Endothelial cell (in vitro differentiated cells): ENCODE results near the gene LPIN1. TPM values are rescaled to one million over a fixed set of nuclear protein-coding genes. Genes with fewer than 3 reads are reported as not detected.

Source experiments
- DNase-seq: peaks from one replicate; pipeline ENCODE4 v3.0.0; 2021; ENCODE audit warnings: low spot score
- H3K27ac Mint-ChIP-seq: one replicate; pipeline ENCODE4 v1.8.0; 2021; ENCODE audit warnings: mixed read lengths, inconsistent platforms; ENCODE audit not compliant: unreplicated experiment
- H3K27me3 Mint-ChIP-seq: one replicate; pipeline ENCODE4 v1.8.0; 2021; ENCODE audit warnings: mild to moderate bottlenecking, moderate library complexity, mixed read lengths, inconsistent platforms; ENCODE audit not compliant: unreplicated experiment
- H3K36me3 Mint-ChIP-seq: one replicate; pipeline ENCODE4 v1.8.0; 2021; ENCODE audit warnings: mild to moderate bottlenecking, low read depth, mixed read lengths, inconsistent platforms; ENCODE audit not compliant: unreplicated experiment
- H3K4me1 Mint-ChIP-seq: one replicate; pipeline ENCODE4 v1.8.0; 2021; ENCODE audit warnings: mild to moderate bottlenecking, mixed read lengths, inconsistent platforms; ENCODE audit not compliant: unreplicated experiment
- H3K4me3 Mint-ChIP-seq: one replicate; pipeline ENCODE4 v1.8.0; 2021; ENCODE audit warnings: mild to moderate bottlenecking, mixed read lengths, inconsistent platforms; ENCODE audit not compliant: unreplicated experiment
- H3K9me3 Mint-ChIP-seq: one replicate; pipeline ENCODE4 v1.8.0; 2021; ENCODE audit warnings: mixed read lengths, inconsistent platforms; ENCODE audit not compliant: unreplicated experiment
- CTCF ChIP-seq: fragments of 200-600 bp; sonication (generic); IDR thresholded peaks from one replicate; pipeline ENCODE4 v1.5.0; 2021; ENCODE audit warnings: antibody characterized with exemption; ENCODE audit not compliant: unreplicated experiment
- total RNA-seq: library from RNA; stranded (reverse); fragmentation: NEBNext Ultra II Directional; extraction: Animal tissue kit (Norgen Biotek cat#: 25700); gene quantifications from one replicate; pipeline ENCODE4 v1.2.1, GENCODE V29; 2021; ENCODE audit not compliant: unreplicated experiment

Gene LPIN1
- total RNA-seq, 1 donor from 2014 or later, result 16.4 TPM

GRCh38 chr2:11750917-11751316 lies 4.5 kb downstream of the LPIN1 start:
- H3K4me1 Mint-ChIP-seq, result peaks cover 28% of the 10 kb centered on the region
- H3K36me3 Mint-ChIP-seq, result peaks cover under 1% of the 10 kb centered on the region
- TF ChIP-seq CTCF, result no peak
- H3K9me3 Mint-ChIP-seq, result no peaks in the 10 kb centered on the region
- H3K27me3 Mint-ChIP-seq, result peaks cover 5% of the 10 kb centered on the region
- DNase-seq, result no peak
- H3K4me3 Mint-ChIP-seq, result no peak overlapping the region
- no peak overlapping the region for H3K27ac Mint-ChIP-seq

GRCh38 chr2:11752906-11753305 lies 6.5 kb downstream of the LPIN1 start:
- Mint-ChIP-seq H3K36me3 (no peaks in the 10 kb centered on the region), H3K27ac (no peak overlapping the region), H3K4me3 (no peak overlapping the region), H3K9me3 (no peaks in the 10 kb centered on the region), H3K27me3 (peaks cover 3% of the 10 kb centered on the region), H3K4me1 (peaks cover 18% of the 10 kb centered on the region)
- no peak for TF ChIP-seq CTCF
- no peak for DNase-seq

GRCh38 chr2:11753452-11753885 lies 7.0 kb downstream of the LPIN1 start:
- no peak for DNase-seq
- TF ChIP-seq CTCF, result no peak
- H3K9me3 Mint-ChIP-seq, result no peaks in the 10 kb centered on the region
- H3K27me3 Mint-ChIP-seq, result peaks cover 3% of the 10 kb centered on the region
- no peak overlapping the region for H3K27ac Mint-ChIP-seq
- no peak overlapping the region for H3K4me3 Mint-ChIP-seq
- peaks cover 13% of the 10 kb centered on the region for H3K4me1 Mint-ChIP-seq
- H3K36me3 Mint-ChIP-seq, result peaks cover 3% of the 10 kb centered on the region

GRCh38 chr2:11753886-11754699 lies 7.7 kb downstream of the LPIN1 start:
- Mint-ChIP-seq H3K27ac (no peak overlapping the region), H3K27me3 (peaks cover 2% of the 10 kb centered on the region), H3K4me3 (no peak overlapping the region), H3K9me3 (no peaks in the 10 kb centered on the region), H3K36me3 (peaks cover 9% of the 10 kb centered on the region), H3K4me1 (peaks cover 10% of the 10 kb centered on the region)
- no peak for DNase-seq
- no peak for TF ChIP-seq CTCF

GRCh38 chr2:11754700-11755015 lies 8.2 kb downstream of the LPIN1 start:
- no peak for TF ChIP-seq CTCF
- Mint-ChIP-seq H3K36me3 (peaks cover 12% of the 10 kb centered on the region), H3K9me3 (no peaks in the 10 kb centered on the region), H3K27ac (no peak overlapping the region), H3K4me3 (no peak overlapping the region), H3K27me3 (no peaks in the 10 kb centered on the region), H3K4me1 (peaks cover 10% of the 10 kb centered on the region)
- no peak for DNase-seq
